K562 (cell line): Measurements from ENCODE around the gene HOXB7. TPM values are rescaled to one million over a fixed set of nuclear protein-coding genes. Genes with fewer than 3 reads are reported as not detected.

Source experiments
- C11orf30 ChIP-seq: fragments of 450-650 bp; IDR thresholded peaks from 2 replicates; pipeline ENCODE4 v1.6.1; 2016; ENCODE audit warnings: low read depth, mild to moderate bottlenecking
- HLTF ChIP-seq: fragments of 450-650 bp; IDR thresholded peaks from 2 replicates; pipeline ENCODE4 v1.6.1; 2016
- HSF4 ChIP-seq: fragments of 250-450 bp; sonication (Bioruptor Pico); IDR thresholded peaks from 2 replicates; pipeline ENCODE4 v2.1.2; 2022; ENCODE audit warnings: mild to moderate bottlenecking, moderate library complexity, borderline replicate concordance
- ID3 ChIP-seq, 2 experiments: fragments of 250-450 bp in 1 of 2; fragments of 450-650 bp in 1 of 2; sonication (Bioruptor Pico) in 1 of 2; IDR thresholded peaks; 2 replicates each; pipeline versions ENCODE4 v1.6.1 to v1.8.0; 2016 to 2021; ENCODE audit warnings: mild to moderate bottlenecking in 2 of 2, moderate library complexity in 2 of 2, missing compliant biosample characterization in 1 of 2, missing genetic modification characterization in 1 of 2
- ILK ChIP-seq: fragments of 450-650 bp; IDR thresholded peaks from 2 replicates; pipeline ENCODE4 v1.6.1; 2016; ENCODE audit warnings: missing genetic modification characterization, low read depth, mild to moderate bottlenecking, missing compliant biosample characterization, moderate library complexity, borderline replicate concordance
- LEF1 ChIP-seq: fragments of 450-650 bp; IDR thresholded peaks from 2 replicates; pipeline ENCODE4 v1.6.1; 2016; ENCODE audit warnings: mild to moderate bottlenecking
- MCM3 ChIP-seq: fragments of 450-650 bp; IDR thresholded peaks from 2 replicates; pipeline ENCODE4 v1.6.1; 2016
- RBM25 ChIP-seq: fragments of 200-400 bp; formaldehyde crosslinking; IDR thresholded peaks from 2 replicates; pipeline ENCODE4 v1.6.1; 2018; ENCODE audit warnings: low read length, low read depth, moderate library complexity; ENCODE audit not compliant: severe bottlenecking
- SMAD3 ChIP-seq: fragments of 450-650 bp; formaldehyde crosslinking; conservative IDR thresholded peaks from 2 replicates; pipeline ENCODE4 v1.4.0; 2020; ENCODE audit warnings: mild to moderate bottlenecking
- SREBF1 ChIP-seq: fragments of 150-350 bp; IDR thresholded peaks from 2 replicates; pipeline ENCODE4 v1.6.1; 2014; ENCODE audit warnings: antibody characterized with exemption, low read depth, low read length, borderline replicate concordance
- TBL1XR1 ChIP-seq, 2 experiments: IDR thresholded peaks; 2 replicates each; pipeline ENCODE4 v1.6.1; 2012; ENCODE audit warnings: improper control_type of control experiment in 2 of 2, low read length in 2 of 2, mild to moderate bottlenecking in 1 of 2
- ZNF184 ChIP-seq: sonication (generic); formaldehyde crosslinking; IDR thresholded peaks from 2 replicates; pipeline ENCODE4 v1.5.0; 2020; ENCODE audit warnings: missing genetic modification reagents
- ZNF431 ChIP-seq: sonication (generic); formaldehyde crosslinking; IDR thresholded peaks from 2 replicates; pipeline ENCODE4 v1.8.0; 2022; ENCODE audit warnings: mild to moderate bottlenecking, missing genetic modification reagents
- ZNF551 ChIP-seq: fragments of 250-450 bp; sonication (Bioruptor Pico); IDR thresholded peaks from 2 replicates; pipeline ENCODE4 v1.5.0; 2021; ENCODE audit warnings: mild to moderate bottlenecking, moderate library complexity
- ZNF655 ChIP-seq: fragments of 250-450 bp; sonication (Bioruptor Pico); IDR thresholded peaks from 2 replicates; pipeline ENCODE4 v1.5.0; 2021
- ZSCAN32 ChIP-seq: fragments of 450-650 bp; formaldehyde crosslinking; IDR thresholded peaks from 2 replicates; pipeline ENCODE4 v1.4.0; 2020; ENCODE audit warnings: mild to moderate bottlenecking, moderate library complexity
- polyA plus RNA-seq, 8 experiments: library from polyadenylated mRNA; depleted of rRNA in 4 of 8; stranded (reverse) in 5 of 8; unstranded in 3 of 8; fragments of >200 nt; fragmentation: Nextera tagmentation in 2 of 8; fragmentation: Illumina TruSeq in 1 of 8; extraction: Ambion mirVana in 2 of 8; extraction: Trizol in 1 of 8; gene quantifications; 2 replicates each; pipeline versions ENCODE4 v1.2.1 to v1.2.3, GENCODE V29; 2011 to 2014; ENCODE audit warnings: inconsistent platforms in 1 of 8, missing spikeins in 1 of 8
- total RNA-seq, 7 experiments: library from RNA; depleted of rRNA in 6 of 7; stranded (reverse); fragments of >200 nt in 6 of 7; fragmentation: Illumina TruSeq in 2 of 7; extraction: Trizol in 2 of 7; gene quantifications; 2 replicates each; pipeline versions ENCODE4 v1.2.1 to v1.2.3, GENCODE V29; 2011 to 2021; ENCODE audit warnings: low replicate concordance in 1 of 7
- TF ChIP-seq, protein P1 (sequence below): fragments of 450-650 bp; IDR thresholded peaks from 2 replicates; pipeline ENCODE4 v1.6.1; 2016; ENCODE audit warnings: low read depth, mild to moderate bottlenecking, moderate library complexity
- TF ChIP-seq, protein P2 (sequence below), 2 experiments: fragments of 150-350 bp in 1 of 2; IDR thresholded peaks; 2 replicates each; pipeline ENCODE4 v1.6.1; 2012 to 2016; ENCODE audit warnings: low read depth in 2 of 2, low read length in 2 of 2, mild to moderate bottlenecking in 1 of 2, moderate library complexity in 1 of 2

The HOXB7 gene
- total and polyA plus RNA-seq, 9 of the 15 experiments (the other 6 are each of a cell fraction or from before 2014, with no cell fraction given): 5.5 to 16.7 (median 8.3) TPM

DNA sequence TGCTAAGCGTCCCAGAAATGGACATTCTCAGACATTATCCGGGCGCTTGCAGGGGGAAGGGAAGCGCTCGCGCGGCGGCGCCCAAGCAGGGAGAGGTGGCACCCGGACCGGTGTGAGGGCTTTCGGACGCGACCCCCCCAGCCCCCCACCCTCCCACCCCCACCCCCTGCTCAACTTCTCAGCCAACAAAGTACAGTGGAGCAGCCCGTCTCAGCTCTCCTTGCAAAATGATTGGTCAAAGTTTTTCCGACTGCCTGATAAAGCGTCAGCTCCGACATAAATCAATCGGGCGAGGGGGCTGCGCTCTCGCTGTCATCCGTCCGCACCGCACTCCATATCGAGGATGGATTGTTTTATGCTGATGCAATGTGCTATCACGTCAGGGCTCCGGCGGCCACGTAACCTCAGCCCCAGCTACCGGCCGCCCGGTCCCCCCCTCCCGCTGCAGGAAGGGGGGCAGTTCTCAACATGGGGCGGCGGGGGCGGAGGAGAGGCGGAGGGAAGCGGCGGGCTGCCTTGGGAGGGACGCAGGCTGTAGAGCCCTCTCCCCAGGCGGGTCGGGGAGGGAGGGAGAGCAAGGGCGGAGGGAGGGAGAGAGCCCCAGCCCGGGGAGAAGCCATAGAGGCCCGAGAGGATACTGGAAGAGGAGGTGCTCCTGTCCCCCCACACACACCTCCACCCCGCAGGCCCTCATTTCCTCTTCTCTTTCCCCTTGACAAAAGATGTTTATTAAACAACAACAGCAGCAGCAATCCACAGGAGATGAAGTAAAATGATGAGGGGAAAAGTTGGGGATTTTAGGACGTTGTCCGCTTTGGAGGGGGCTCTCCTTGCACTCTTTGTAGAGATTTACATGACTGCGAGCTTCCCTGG is 15.7 kb upstream of the HOXB7 start, which contains the start of gene HOXB9 (continued):
- TF ChIP-seq ZNF655 (CRISPR knock-in tag) (no peak), HLTF (no peak), ZNF431 (0 out of 2 replicates have a peak, but pooled peaks have one; percentile 54), ZNF184 (CRISPR knock-in tag) (no peak), TBL1XR1 (IDR thresholded peaks at IDR 0.05; ENCODE audit: low read length in 2 of 2) (peak; percentile 85 to 87; a peak in 3 of 4 replicates), MCM3 (no peak), ID3 (CRISPR knock-in tag; IDR thresholded peaks at IDR 0.05) (no peak), ID3 (tag; IDR thresholded peaks at IDR 0.05) (no peak), LEF1 (peak; percentile 92), ZNF551 (CRISPR knock-in tag) (no peak), RBM25 (no peak), HSF4 (CRISPR knock-in tag) (no peak), C11orf30 (peak; percentile 66), SMAD3 (no peak; the same call in 1 of the 2 replicates), ILK (no peak), SREBF1 (no peak), ZSCAN32 (peak; percentile 89)
- TF ChIP-seq, protein P1, sequence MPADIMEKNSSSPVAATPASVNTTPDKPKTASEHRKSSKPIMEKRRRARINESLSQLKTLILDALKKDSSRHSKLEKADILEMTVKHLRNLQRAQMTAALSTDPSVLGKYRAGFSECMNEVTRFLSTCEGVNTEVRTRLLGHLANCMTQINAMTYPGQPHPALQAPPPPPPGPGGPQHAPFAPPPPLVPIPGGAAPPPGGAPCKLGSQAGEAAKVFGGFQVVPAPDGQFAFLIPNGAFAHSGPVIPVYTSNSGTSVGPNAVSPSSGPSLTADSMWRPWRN: peak; percentile 93
- TF ChIP-seq, protein P2, sequence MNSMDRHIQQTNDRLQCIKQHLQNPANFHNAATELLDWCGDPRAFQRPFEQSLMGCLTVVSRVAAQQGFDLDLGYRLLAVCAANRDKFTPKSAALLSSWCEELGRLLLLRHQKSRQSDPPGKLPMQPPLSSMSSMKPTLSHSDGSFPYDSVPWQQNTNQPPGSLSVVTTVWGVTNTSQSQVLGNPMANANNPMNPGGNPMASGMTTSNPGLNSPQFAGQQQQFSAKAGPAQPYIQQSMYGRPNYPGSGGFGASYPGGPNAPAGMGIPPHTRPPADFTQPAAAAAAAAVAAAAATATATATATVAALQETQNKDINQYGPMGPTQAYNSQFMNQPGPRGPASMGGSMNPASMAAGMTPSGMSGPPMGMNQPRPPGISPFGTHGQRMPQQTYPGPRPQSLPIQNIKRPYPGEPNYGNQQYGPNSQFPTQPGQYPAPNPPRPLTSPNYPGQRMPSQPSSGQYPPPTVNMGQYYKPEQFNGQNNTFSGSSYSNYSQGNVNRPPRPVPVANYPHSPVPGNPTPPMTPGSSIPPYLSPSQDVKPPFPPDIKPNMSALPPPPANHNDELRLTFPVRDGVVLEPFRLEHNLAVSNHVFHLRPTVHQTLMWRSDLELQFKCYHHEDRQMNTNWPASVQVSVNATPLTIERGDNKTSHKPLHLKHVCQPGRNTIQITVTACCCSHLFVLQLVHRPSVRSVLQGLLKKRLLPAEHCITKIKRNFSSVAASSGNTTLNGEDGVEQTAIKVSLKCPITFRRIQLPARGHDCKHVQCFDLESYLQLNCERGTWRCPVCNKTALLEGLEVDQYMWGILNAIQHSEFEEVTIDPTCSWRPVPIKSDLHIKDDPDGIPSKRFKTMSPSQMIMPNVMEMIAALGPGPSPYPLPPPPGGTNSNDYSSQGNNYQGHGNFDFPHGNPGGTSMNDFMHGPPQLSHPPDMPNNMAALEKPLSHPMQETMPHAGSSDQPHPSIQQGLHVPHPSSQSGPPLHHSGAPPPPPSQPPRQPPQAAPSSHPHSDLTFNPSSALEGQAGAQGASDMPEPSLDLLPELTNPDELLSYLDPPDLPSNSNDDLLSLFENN (IDR thresholded peaks at IDR 0.05; ENCODE audit: low read depth in 2 of 2, low read length in 2 of 2): peak in 1 of 2 experiments; percentile 36; a peak in 1 of 4 replicates
